ENCODE results near the gene IGFBP2. TPM values are rescaled to one million over a fixed set of nuclear protein-coding genes. Genes with fewer than 3 reads are reported as not detected.

Gene IGFBP2
- total and polyA plus RNA-seq, 12 donors = 26.0 to 361 (median 109) TPM

DNA sequence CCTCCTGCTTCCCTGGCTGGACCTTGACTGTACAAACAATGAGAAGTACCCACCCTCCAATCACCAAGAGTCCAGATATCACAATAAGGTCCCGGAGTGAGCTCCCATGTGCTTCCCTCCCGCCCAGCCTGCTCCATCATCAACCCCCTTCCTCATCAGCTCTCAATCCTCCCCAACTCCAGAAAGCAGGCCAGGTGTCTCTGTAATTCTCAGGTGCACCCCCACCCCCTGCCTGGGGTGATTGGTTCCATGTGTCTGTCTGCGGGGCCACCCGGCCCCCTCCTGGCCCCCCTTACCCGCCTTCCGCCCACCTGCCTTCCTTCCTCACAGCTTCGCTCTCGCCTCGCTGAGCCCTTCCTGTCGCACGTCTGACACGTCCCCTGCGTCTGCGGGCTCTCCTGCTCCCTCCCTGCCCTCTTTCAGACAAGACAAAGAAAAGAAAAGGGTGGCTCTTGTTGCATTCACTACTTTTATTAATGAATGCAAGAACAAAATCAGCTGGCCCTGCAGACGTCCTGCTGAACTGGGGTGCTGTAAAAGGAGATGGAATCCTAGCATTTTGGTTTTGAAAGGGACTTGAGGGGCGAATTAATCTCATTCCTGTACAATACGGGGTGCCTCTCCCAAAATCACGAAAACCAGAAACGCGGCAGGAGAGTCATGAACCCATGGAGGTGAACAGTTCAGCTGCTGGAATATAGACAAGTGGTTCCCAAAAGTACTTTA is 26.5 kb upstream of the IGFBP2 start:
- Histone ChIP-seq H3K9me3 (no peaks in the 10 kb centered on the region), H3K36me3 (no peaks in the 10 kb centered on the region), H3K4me1 (peaks cover 0 to 11% (median 0%) of the 10 kb centered on the region in 9 donors), H3K27me3 (peaks cover 0 to 12% (median 0%) of the 10 kb centered on the region in 7 donors), H3K27ac (no peak overlapping the region), H3K4me3 (no peak overlapping the region)
- WGBS, 2 donors = 39 to 40% methylated on average over 20 of the region's 20 CpGs
- DNase-seq (no peak), ATAC-seq (peak in 5 of 8 donors; percentile 24 to 71 (median 49))
- intact Hi-C loops (cut with DNase I) = no loop called here
- TF ChIP-seq, protein P1, sequence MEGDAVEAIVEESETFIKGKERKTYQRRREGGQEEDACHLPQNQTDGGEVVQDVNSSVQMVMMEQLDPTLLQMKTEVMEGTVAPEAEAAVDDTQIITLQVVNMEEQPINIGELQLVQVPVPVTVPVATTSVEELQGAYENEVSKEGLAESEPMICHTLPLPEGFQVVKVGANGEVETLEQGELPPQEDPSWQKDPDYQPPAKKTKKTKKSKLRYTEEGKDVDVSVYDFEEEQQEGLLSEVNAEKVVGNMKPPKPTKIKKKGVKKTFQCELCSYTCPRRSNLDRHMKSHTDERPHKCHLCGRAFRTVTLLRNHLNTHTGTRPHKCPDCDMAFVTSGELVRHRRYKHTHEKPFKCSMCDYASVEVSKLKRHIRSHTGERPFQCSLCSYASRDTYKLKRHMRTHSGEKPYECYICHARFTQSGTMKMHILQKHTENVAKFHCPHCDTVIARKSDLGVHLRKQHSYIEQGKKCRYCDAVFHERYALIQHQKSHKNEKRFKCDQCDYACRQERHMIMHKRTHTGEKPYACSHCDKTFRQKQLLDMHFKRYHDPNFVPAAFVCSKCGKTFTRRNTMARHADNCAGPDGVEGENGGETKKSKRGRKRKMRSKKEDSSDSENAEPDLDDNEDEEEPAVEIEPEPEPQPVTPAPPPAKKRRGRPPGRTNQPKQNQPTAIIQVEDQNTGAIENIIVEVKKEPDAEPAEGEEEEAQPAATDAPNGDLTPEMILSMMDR (IDR thresholded peaks at IDR 0.05) = no peak

DNA sequence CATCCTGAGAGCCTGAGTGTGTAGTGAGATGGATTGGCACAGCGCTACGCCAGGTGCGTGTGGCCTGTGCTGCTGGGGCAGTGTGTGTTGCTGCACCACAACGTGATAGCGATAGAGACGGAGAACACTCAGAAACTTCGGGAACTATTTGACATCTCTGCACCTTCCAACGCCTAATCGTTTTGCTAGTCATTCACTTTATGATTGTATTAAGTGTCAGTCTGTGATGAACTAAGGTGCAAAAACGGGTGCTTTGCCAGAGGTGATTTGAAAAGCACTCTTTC is 26.0 kb upstream of the IGFBP2 start:
- H3K27me3 ChIP-seq = peaks cover 0 to 12% (median 0%) of the 10 kb centered on the region in 7 donors
- ATAC-seq (peak in 1 of 8 donors; percentile 21), DNase-seq (no peak)
- H3K4me1 ChIP-seq = peaks cover 0 to 11% (median 0%) of the 10 kb centered on the region in 9 donors
- no peak overlapping the region for H3K27ac ChIP-seq
- H3K36me3 ChIP-seq = no peaks in the 10 kb centered on the region
- WGBS, 2 donors = 87% methylated on average over 10 of the region's 10 CpGs
- intact Hi-C loops (cut with DNase I) = no loop called here
- no peak overlapping the region for H3K4me3 ChIP-seq
- no peaks in the 10 kb centered on the region for H3K9me3 ChIP-seq
- TF ChIP-seq, protein P1 (IDR thresholded peaks at IDR 0.05) = no peak

DNA sequence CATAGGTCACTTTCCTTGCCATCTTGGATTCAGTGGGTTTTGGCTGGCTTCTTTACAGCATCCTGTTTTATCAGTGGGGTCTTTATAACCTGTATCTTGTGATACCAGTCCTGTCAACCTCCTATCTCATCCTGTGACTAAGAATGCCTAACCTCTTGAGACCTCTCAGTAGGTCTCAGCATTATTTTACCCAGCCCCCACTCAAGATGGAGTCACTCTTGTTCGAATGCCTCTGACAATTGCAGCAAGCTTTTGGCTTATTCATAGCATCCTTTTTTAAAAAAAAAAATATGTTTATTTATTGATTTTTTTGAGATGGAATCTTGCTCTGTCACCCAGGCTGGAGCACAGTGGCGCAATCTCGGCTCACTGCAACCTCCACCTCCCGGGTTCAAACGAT is 24.7 kb upstream of the IGFBP2 start:
- DNase-seq = no peak
- Histone ChIP-seq H3K27me3 (peaks cover 0 to 12% (median 0%) of the 10 kb centered on the region in 7 donors), H3K4me3 (no peak overlapping the region), H3K27ac (no peak overlapping the region), H3K9me3 (no peaks in the 10 kb centered on the region), H3K36me3 (no peaks in the 10 kb centered on the region), H3K4me1 (peaks cover 0 to 11% (median 0%) of the 10 kb centered on the region in 9 donors)
- no peak for ATAC-seq
- intact Hi-C loops (cut with DNase I) = no loop called here
- 96 to 99% methylated on average over 5 of the region's 5 CpGs for whole genome bisulfite sequencing, 2 donors
- TF ChIP-seq, protein P1 (IDR thresholded peaks at IDR 0.05) = no peak

DNA sequence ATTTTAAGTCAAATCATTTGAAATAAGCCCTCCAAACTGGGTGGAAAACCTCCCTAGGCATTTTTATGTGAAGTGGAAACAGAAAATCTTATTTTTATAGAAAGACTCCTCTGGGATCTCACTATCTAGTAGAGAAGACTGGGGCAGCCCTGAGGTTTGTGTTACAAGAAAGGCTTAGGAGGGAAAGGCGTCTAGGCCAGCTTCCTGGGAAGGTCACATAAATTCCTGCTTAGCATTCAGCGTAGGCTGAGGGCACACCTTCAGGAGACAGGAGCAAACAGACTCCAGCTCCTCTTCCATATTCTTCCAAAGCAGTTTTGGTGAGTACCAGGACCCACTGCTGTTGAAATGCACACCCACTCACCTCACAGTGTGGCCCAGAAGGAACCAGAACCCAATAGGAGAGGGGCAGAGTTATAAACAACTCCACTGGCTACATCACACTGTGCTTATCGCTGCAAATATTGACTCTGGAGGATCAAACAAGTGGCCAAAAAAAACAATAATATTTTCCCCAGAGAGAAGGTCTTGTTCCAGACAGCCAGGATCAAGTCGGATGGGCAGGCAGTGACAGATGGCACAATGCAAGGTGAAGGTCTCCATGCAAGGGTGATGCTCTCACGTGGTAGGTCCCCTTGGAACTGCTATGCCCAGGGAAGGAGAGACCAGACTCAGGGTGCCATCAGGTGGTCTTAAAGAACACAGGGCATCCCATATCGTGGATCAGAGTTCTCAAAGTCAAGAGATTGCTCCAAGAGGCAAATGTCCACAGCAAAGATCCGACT is 17.7 kb upstream of the IGFBP2 start:
- Histone ChIP-seq H3K36me3 (no peaks in the 10 kb centered on the region), H3K4me1 (peaks cover 0 to 15% (median 5%) of the 10 kb centered on the region in 9 donors), H3K4me3 (no peak overlapping the region), H3K9me3 (no peaks in the 10 kb centered on the region), H3K27ac (no peak overlapping the region), H3K27me3 (no peaks in the 10 kb centered on the region)
- no peak for DNase-seq
- WGBS, 2 donors = 79 to 86% methylated on average over 7 of the region's 7 CpGs
- no peak for ATAC-seq
- TF ChIP-seq, protein P1 (IDR thresholded peaks at IDR 0.05) = no peak
- intact Hi-C loops (cut with DNase I) = loop anchor here in 1 of 10 donors (10.0 kb wide), 1 partner anchor 49 kb away; no protein-coding TSS in a partner anchor
